Stimulated activated CD4-positive, alpha-beta T cell treated with anti-CD3 and anti-CD28 coated beads, TNF-alpha, amount 100 ng/mL, for 4 hours (primary cell): ENCODE results near the gene VAV2.

Source experiments
- DNase-seq, 3 experiments: peaks; one replicate each; pipeline ENCODE4 v3.0.0-alpha.2; 2020; ENCODE audit warnings: low read depth in 3 of 3

Gene VAV2

DNA sequence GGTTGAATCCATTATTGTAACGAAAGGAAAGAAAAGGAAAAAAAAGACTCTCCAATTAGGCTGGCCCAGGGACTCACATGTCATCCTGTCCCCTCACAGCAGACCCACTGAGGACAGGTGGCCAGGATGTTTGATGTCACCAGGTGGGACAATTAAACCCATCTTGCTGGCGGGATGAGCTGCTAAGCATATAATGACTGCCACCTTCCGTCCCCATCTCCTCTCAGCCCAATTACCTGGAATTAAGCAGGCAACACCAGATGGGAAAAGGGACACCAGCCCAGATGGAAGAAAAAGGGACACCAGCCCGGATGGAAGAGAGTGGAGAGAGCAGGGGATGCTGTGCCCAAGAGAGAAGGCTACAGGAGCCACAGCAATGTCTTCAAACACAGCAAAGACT lies 137.4 kb downstream of the VAV2 start:
- DNase-seq = no peak

DNA sequence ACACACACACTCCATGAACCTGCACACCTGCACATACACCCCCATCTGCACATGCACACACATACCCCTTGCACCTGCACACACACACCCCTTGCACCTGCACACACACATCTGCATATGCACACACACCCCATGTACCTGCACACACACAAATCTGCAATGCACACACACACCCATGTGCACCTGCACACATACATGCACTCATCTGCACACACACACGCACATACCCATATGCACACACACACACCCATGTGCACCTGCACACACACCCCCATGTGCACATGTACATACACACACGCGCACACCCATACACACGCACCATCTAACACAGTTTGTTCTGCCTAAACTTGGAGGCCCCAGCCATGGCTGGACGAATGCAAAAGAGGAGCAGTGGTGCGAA lies 138.1 kb downstream of the VAV2 start:
- no peak for DNase-seq

DNA sequence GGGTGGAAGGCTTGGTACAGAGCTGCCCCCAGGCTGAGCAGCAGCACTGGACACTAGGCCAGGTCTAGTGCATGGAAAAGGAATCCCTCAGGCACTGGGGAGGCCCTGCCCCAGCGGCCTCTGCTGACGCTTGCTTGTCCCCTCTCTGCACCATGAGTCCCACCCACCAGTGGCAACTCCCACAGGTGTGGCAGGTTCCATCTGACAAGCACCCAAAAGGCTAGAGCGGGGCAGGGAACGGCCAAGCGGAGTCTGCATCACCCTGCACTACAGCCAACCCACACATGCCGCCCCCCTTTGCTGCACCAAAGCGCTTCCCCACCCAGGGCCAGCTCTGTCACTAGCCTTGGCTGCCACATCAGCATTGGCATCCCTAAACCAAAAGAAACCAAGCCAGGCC lies 138.8 kb downstream of the VAV2 start:
- no peak for DNase-seq

DNA sequence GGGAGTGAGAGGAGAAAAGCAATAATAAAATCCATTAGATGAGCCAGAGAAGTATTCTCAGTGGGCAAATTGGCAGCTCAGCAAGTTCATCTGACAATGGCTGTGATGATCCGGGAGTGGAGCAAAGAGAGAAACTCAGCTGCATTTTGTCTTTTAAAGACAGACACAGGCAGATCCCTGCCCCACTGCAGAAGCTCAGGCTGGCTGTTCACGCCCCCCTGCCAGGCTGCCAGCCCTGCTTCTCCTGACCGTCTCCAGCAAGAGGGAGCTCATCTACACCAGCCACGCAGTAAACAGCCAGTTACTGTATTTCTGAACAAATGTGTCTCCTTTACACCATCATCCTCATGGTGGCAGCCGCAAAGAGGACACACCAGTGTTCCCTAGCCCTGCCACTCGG lies 139.7 kb downstream of the VAV2 start:
- no peak for DNase-seq

DNA sequence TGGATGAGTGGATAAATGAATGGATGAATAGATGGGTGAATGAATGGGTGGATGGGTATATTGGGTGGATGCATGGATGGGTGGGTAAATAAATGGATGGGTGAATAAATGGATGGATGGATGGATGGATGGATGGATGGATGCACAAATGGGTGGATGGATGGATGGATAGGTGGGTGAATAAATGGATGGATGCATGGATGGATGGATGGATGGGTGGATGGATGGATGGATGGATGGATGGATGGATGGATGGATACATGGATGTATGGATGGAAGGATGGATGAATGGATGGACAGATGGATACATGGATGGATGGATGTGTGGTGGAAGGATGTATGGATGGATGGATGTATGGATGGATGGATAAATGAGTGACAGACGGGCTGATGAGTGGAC lies 140.4 kb downstream of the VAV2 start:
- no peak for DNase-seq

DNA sequence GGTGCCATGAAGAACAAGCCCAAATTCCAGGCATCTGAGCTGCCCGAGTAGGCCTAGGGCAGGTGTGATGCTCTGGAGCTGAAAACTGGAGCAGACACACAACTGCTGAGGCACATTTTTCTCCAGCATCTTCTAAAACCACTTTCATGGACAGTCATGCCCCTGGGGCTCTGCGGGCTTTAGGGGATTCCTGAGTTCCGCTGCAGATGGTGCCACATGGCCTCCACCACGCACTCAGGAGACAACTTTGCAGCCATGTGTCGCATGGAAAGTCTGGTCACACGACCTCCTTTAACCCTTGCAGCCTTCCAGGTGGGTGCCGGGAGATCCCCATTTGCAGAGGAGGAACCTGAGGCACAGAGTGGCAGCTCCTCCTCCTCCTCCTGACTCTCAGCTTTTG lies 141.2 kb downstream of the VAV2 start:
- no peak for DNase-seq

DNA sequence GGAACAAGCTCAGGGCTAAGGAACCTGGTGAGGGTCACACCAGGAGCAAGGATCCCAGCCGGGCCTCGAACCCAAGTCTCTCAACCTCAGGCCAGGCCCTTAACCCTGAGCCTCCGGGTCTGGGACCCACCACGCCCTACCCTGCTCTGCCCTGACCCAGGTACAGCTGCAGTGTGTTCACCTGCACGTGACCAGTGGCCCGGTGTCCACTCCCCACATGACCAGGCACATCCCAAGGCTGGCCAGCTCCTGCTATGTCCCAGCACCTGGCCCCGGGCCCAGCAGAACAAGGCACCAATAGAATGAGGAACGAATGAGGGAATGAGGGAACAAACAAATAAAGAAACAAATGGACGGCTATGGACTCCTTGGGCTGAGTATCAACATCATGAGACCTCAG lies 142.0 kb downstream of the VAV2 start:
- no peak for DNase-seq

DNA sequence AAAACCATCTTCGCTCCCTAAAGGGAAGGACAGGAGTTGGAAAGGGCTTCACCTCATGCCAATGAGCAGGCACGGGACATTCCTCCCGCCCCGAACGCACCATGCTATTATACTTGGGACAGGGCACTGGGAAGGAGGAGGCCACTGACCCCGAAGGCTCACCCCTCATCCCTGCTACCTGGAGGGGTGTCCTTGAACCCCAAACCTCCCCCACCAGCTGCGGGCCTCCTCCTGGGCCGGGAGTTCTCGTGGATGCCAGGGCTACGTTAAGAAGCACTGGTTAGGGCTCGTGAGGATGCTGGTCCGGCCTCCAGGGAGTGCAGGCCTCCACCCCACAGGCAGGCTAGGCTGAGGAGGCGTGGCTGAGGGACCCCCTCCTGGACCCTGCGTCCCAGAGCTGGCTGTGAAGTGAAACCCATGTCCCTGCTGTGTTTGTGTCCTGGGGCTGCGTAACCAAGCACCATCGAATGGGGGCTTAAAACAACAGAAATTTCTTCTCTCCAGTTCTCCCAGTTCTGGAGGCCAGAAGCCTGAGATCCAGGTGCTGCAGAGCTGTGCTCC lies 142.9 kb downstream of the VAV2 start:
- no peak for DNase-seq

DNA sequence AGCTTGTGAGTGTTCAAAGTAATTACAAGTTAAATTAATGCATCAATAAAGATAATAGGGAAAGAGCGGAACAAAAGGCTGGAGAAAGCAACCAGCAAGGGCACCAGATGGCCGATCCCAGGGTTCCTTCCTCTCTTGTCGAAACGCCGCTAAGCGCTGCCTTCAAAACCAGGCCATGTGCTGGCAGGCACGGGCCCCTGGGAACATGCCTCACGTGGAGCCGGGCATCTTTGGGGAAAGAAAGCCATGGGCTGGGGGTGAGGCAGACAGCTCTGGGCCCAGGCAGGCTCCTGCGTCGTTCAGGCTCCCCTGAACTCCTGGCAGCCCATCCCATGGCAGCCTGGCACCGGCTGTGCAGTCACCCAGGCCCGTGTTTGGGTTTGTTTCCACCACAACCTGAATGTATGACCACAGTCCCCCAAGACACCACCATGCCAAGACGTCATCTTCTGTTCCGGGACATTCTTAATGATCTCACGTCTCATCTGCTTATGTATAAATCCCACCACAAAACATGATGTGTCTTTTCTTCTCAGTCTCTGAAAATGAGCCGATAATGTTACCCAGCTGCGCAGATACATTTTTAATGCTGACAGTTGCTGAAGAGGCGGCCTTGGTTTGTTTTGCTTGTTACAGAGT lies 143.5 kb downstream of the VAV2 start:
- no peak for DNase-seq

DNA sequence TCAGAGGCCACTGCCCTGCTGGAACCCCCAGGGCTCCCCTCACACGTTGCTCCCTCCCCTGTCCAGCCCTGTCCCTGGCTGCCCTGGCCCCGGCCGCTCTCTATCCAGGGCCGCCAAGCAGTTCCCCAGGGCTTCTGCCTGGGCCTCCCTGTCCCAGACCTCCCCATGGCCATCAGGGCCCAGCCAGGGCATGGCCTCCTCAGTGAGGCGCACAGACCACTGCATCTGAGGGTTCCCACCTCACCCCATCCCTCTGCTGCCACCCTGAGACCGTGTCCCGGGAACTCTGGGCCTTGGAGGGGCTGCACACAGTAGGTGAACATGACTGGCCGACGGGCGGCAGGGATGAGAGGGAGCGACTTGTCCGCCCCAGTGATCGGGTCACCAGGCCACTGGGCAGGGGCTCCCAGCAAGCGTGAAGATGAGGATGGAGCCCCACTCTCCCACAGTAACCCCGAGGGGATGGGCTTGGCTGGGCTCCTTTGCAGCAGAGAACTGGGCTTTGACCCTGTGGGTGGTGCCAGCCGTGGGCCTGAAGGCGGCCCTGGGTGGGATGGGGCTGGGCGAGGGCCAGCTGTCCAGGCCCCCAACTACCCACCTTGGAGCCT lies 145.5 kb downstream of the VAV2 start:
- no peak for DNase-seq

DNA sequence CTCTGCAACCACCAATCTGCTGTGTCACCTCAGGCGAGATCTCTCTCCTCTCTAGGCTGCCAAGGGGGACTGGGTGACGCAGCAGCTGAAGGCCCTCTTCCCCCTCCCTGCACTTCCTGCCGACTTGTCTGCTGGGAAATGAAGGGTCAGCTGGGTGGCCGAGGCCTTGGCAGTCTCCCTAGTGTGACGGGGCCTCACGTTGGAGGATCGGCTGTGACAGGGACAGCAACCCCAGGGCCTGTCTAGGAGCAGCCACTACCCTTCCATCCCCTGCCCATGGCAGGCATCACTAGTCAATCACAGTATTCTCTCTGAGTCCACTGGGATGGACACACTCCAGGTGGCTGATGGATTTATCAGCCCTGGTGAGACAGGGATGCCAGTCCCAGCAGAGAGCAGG lies 146.7 kb downstream of the VAV2 start:
- DNase-seq = no peak

DNA sequence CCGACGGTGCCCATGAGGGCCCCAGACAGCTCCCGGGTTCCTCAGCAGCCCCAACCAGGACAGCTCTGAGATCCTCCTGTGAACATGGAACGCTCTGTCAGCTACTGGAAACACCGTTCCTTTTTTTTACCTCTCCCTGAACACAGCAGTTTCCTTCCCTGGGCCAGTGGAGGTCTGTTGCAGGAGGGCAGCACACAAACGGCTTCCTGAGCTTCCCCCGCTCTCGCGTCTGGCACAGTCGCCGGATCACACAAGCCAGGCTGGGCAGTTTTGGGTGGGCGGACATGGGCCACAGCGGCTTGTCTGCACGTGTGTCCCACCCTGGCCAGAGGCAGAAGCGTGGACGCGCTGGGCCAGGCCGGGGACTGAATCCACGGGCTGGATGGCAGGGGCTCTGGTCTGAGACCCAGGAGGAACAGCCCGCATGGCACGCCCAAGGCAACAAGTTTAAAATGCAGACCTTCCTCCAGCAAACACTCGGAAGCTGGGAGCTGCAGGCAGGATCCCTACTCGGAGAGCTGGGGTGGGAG lies 147.2 kb downstream of the VAV2 start:
- no peak for DNase-seq

DNA sequence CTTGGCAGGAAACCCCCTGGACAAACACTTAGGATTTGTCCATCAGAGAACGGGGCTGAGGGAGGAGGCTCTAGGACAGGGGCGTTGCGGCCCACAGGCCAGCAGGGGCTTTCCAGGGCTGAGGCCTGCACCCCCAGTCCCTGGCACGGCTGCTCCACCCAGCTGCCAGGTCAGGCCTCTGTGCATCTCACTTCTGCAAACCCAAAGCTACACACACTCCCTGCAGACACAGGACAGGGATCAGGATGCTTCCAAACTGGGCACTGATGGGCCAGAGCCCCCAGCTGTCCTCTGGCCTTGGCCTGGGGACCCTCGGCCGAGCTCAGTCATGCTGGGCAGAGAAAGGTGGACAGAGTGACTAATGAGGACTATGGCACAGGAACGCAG lies 147.7 kb downstream of the VAV2 start:
- DNase-seq = no peak

DNA sequence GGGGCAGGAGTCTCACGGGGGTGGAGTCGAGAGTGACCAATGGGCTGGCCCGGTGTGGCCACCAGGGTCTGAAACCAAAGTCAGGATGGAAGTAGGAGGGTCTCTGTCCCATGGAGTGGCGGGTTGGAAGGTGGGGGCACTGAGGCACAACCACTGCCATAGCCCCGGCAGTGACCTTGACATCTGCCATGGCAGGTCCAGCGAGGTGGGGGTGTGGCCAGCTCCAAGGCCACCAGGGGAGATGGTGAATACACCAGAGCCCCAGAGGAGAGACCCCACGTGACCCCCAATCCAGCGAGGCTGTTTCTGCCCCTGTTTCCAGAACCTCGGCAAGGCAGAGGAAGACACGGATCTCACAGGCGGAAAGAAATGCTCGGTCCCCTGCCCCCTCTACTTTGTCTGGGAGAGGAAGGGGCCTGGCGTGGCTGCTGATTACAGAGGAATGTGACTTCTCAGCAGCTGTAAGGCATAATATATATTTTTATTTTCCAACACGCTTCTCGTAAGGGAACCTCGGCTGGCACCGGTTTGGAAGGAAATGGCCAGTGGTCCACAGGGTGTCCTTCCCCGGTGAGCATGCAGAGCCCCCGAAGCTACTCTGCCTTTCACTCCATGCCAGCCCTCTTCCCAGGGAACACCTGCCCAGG lies 148.2 kb downstream of the VAV2 start:
- DNase-seq = no peak

DNA sequence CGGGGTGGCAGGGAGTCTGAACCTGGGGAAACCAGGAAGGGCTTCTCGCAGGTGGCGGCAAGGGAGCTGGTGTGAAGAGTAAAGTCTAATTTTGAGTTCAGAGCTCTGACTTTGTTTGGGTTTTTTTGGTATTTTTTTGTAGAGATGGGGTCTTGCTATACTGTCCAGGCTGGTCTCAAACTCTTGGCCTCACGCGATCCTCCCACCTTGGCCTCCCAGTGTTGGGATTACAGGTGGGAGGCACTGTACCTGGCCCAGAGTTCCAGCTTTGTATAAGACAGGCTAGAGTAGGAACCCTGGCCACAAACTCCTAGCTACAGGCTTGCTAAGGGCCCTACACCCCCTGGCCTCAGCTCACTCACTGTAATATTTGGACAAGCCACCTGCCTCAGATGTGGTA lies 148.9 kb downstream of the VAV2 start:
- no peak for DNase-seq

DNA sequence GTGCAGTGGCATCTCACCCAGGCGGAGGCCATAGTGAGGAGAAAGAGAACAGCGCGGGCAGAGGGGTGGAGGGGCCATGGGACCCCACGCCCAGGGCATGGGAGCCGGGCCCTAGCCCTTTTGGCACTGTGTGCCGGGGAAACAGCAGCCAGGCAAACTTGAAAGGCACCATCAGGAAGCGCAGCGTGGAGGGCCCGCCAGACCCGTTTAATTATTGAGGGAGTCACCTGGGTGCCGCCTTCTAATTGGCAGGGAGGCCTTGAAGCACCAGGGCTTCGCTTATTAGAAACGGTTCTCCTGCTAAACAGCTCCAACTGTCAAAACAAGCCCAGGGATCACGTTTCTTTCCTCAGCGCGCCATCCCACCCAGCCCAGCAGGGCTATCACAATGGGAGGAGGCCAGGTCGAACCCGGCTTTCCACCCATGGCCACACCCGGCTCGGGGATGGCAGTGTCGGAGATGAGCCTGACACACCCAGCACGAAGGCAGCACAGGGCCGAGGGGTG lies 149.3 kb downstream of the VAV2 start:
- no peak for DNase-seq

DNA sequence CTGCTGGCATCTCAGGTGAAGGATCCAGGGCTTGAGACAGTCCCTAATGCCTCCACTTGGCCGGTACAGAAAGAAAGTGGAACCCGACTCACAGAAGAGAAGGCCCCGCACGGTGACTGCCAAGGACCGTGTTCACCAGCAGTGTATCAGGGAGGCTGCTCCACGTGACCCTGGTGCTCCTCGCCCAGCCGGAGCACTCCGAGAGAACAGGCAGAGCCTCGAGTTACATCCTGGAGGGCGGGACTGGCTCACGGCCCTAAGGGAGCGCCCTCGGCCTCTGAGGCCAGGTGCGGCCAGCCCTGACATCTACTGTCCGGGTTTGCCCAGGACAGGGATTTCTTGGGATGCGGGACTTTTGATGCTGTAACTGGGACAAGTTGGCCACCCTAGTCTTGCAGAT lies 149.9 kb downstream of the VAV2 start:
- DNase-seq = no peak

DNA sequence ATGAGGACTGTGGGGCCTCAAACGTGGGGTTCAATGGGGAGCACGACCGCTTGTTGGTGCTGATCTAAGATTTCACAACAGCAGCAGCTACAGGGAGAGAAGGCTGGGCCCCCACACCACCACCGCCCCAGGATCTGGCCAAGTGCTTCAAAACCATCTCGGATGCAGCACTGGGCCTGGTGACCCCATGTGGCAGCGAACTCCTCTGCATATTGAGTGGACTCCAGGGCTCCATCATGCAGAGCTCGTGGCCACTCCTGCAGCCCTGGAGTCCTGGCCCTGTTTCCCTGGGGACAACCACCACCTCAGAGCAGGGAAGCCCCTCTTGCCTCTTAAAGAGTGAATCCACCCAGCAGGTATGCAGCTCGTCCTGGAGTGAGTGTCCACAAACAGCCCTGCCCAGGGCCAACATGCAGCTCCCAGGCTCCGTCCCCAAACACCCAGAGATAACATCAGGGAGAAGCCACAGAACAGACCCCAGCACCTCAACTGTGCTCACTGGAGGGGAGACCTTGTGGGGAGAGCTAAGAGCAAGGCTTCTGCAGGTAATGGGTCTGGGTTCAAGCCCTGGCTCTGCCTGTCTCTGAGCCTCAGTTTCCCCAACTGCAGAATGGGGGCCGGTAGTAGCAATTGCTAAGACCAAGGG lies 150.8 kb downstream of the VAV2 start:
- DNase-seq = no peak

DNA sequence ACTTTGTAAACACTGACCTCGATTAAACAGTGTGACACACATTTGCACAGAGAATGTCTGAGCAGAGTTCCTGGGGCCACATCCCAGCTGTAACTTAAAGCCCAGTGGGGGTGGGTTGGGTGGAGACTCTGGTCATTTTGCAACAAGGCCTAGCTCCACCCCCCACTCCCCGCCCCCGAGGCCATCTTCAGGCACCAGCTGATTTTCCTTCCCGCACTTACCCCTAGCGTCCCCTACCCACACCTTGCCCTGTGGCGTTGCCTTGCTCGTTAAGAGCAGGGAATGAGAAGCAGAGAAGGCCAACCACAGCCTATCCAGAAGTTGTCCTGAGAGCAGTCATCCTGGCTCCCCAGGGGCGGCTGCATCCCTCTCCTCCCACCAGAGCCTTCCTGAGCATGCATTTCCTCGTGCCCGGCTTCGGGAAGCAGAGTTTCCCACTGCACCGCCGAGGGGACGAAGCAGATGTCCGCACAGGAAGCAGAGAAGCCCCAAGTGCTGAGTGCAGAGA lies 152.2 kb downstream of the VAV2 start:
- DNase-seq = no peak

DNA sequence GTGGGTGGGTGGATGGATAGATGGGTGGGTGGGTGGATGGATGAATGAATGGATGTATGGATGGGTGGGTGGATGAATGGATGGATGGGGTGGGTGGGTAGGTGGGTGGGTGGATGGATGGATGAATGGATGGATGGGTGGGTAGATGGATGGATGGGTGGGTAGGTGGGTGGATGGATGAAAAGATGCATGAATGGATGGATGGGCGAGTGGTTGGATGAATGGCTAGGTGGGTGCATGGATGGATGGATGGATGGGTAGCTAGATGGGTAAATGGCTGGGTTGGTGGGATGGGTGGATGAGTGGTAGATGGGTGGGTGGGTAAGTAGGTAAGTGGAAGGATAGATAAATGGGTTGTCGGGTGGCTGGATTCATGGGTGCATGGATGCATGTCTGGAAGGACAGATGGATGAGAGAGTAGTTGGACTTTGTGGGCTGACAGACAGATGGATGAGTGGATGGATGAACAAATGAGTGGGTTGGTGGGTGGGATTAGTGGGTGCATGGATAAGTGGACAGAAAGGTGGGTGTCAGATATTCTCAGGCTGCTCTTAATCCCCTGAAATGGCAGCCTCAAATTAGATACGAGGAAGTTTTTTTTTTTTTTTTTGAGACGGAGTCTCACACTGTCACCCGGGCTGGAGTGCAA lies 153.1 kb downstream of the VAV2 start:
- no peak for DNase-seq
